MM.1S (cell line): Measurements from ENCODE around the gene LYPLA2.
A peak's percentile ranks its signal among the peaks of the same experiment; 100 is the strongest.

Source experiments
- DNase-seq: peaks from one replicate; pipeline ENCODE4 v3.0.0-alpha.2; 2015
- H2AFZ ChIP-seq: fragments of 300-600 bp; sonication (generic); 2 replicates; pipeline ENCODE4 v1.6.0; 2016; ENCODE audit warnings: antibody characterized with exemption, low read length
- H3F3A ChIP-seq: fragments of 300-600 bp; sonication (generic); 2 replicates; pipeline ENCODE4 v1.6.1; 2016; ENCODE audit warnings: mild to moderate bottlenecking, antibody characterized with exemption, low read length, moderate library complexity, mixed read lengths; ENCODE audit not compliant: insufficient read depth
- H3K27ac ChIP-seq: fragments of 300-600 bp; sonication (generic); 2 replicates; pipeline ENCODE4 v1.5.1; 2016; ENCODE audit warnings: mild to moderate bottlenecking, low read length
- H3K27me3 ChIP-seq: fragments of 300-600 bp; sonication (generic); replicated peaks from 2 replicates; pipeline ENCODE4 v1.6.0; 2016; ENCODE audit warnings: low read length; ENCODE audit not compliant: insufficient read depth
- H3K36me3 ChIP-seq: fragments of 300-600 bp; sonication (generic); replicated peaks from 2 replicates; pipeline ENCODE4 v1.6.1; 2016; ENCODE audit warnings: mild to moderate bottlenecking, low read length, mixed read lengths; ENCODE audit not compliant: insufficient read depth
- H3K4me1 ChIP-seq: fragments of 300-600 bp; sonication (generic); 2 replicates; pipeline ENCODE4 v1.6.1; 2016; ENCODE audit warnings: low read length, mixed read lengths
- H3K4me2 ChIP-seq: fragments of 300-600 bp; sonication (generic); 2 replicates; pipeline ENCODE4 v1.6.0; 2016; ENCODE audit warnings: low read depth, low read length
- H3K4me3 ChIP-seq: fragments of 300-600 bp; sonication (generic); 2 replicates; pipeline ENCODE4 v1.5.1; 2016; ENCODE audit warnings: low read length, mixed read lengths
- H3K79me2 ChIP-seq: fragments of 300-600 bp; sonication (generic); 2 replicates; pipeline ENCODE4 v1.6.1; 2016; ENCODE audit warnings: mixed run types, low read length, mixed read lengths
- H3K9ac ChIP-seq: fragments of 300-600 bp; sonication (generic); 2 replicates; pipeline ENCODE4 v1.6.1; 2016; ENCODE audit warnings: low read length, mixed read lengths
- H3K9me2 ChIP-seq: fragments of 300-600 bp; sonication (generic); replicated peaks from 2 replicates; pipeline ENCODE4 v1.6.1; 2016; ENCODE audit warnings: mild to moderate bottlenecking, low read length, mixed read lengths; ENCODE audit not compliant: insufficient read depth
- H3K9me3 ChIP-seq: fragments of 300-600 bp; sonication (generic); replicated peaks from 2 replicates; pipeline ENCODE4 v1.6.1; 2016; ENCODE audit warnings: mild to moderate bottlenecking, low read length, mixed read lengths; ENCODE audit not compliant: insufficient read depth
- H4K20me1 ChIP-seq: fragments of 300-600 bp; sonication (generic); 2 replicates; pipeline ENCODE4 v1.6.1; 2016; ENCODE audit warnings: mild to moderate bottlenecking, low read length, moderate library complexity, mixed read lengths; ENCODE audit not compliant: insufficient read depth
- EZH2 ChIP-seq: fragments of 300-600 bp; sonication (generic); optimal IDR thresholded peaks from 2 replicates; pipeline ENCODE3; 2017; ENCODE audit warnings: low read depth, mild to moderate bottlenecking, antibody characterized with exemption, low read length, mixed read lengths
- EZH2phosphoT487 ChIP-seq: fragments of 300-600 bp; sonication (generic); IDR thresholded peaks from 2 replicates; pipeline ENCODE4 v1.6.1; 2018; ENCODE audit warnings: antibody characterized with exemption, low read length
- TF ChIP-seq, protein P1 (sequence below): fragments of 300-600 bp; sonication (generic); IDR thresholded peaks from 2 replicates; pipeline ENCODE4 v1.5.1; 2016; ENCODE audit warnings: antibody characterized with exemption, low read length, mixed read lengths

Gene LYPLA2

DNA sequence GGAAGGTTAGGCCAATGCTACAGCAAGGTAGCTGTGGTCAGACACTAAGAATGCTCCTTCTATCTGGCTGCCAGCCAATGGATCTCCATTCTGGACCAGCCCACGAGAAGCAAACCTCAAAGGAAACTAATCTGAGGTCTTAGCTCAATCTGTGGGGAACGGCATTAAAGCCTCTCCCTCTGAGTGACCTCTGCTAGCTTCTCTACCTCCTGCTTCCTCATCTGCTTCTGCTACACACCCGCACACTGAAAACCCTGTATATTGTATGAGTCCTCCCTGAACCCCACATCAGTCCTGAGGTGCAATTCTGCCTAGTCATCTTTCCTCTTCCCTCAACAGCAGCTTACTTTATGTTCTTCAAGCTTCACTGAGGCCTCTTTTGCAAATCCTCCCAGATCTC, 16.5 kb downstream of the LYPLA2 start:
- Histone ChIP-seq H4K20me1 (no peaks in the 10 kb centered on the region), H3K4me2 (no peak overlapping the region), H3K79me2 (no peaks in the 10 kb centered on the region), H3K4me3 (no peak overlapping the region), H3K9ac (no peak overlapping the region), H3K4me1 (peaks cover 20% of the 10 kb centered on the region), H3K9me2 (no peaks in the 10 kb centered on the region), H2AFZ (no peak overlapping the region), H3K27me3 (no peaks in the 10 kb centered on the region), H3F3A (peaks cover 11% of the 10 kb centered on the region), H3K27ac (no peak overlapping the region), H3K9me3 (no peaks in the 10 kb centered on the region), H3K36me3 (no peaks in the 10 kb centered on the region)
- no peak for TF ChIP-seq EZH2phosphoT487
- no peak for TF ChIP-seq EZH2
- TF ChIP-seq, protein P1, sequence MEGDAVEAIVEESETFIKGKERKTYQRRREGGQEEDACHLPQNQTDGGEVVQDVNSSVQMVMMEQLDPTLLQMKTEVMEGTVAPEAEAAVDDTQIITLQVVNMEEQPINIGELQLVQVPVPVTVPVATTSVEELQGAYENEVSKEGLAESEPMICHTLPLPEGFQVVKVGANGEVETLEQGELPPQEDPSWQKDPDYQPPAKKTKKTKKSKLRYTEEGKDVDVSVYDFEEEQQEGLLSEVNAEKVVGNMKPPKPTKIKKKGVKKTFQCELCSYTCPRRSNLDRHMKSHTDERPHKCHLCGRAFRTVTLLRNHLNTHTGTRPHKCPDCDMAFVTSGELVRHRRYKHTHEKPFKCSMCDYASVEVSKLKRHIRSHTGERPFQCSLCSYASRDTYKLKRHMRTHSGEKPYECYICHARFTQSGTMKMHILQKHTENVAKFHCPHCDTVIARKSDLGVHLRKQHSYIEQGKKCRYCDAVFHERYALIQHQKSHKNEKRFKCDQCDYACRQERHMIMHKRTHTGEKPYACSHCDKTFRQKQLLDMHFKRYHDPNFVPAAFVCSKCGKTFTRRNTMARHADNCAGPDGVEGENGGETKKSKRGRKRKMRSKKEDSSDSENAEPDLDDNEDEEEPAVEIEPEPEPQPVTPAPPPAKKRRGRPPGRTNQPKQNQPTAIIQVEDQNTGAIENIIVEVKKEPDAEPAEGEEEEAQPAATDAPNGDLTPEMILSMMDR, result no peak
- DNase-seq, result no peak

GRCh38 chr1:23809751-23810171, 18.8 kb downstream of the LYPLA2 start:
- peak overlapping the region; percentile 65 for H2AFZ ChIP-seq

DNA sequence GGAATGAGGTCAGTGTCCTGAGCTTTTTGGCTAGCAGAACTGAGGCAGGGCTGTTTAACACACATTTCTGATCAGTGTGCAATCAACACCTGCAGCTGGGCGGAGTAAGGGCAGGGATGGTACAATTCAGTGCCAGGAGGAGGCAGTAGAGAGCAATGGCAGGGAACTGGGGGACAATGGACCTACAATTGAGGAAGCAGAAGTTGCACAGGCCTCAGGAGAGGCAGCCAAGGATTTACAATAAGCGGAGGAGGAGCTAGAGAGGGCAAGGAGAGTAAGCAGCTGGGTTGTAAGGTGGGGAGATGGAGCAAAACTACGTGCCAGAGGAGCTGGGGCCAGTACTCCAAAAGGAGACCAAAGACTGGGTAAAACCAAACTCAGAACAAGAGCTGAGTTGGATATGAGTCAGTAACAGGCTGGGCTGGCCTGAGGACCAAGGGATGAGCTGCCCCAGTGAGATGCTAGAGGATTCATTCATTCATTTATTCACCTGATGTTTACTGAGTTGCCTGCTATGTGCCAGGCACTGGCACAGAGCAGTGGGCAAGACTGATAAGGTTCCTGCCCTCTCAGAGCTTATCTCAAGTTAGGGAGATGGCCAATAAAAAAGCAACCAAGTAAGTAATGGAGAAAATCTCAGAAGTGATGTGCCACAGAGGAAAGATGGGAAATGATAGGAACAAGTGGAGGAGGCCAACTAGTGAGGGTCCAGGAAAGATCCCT, 20.0 kb downstream of the LYPLA2 start:
- Histone ChIP-seq H3K9me2 (no peaks in the 10 kb centered on the region), H3K9me3 (no peaks in the 10 kb centered on the region), H3K36me3 (no peaks in the 10 kb centered on the region), H3F3A (peaks cover 4% of the 10 kb centered on the region; the same call in 1 of the 2 replicates), H2AFZ (no peak overlapping the region), H3K27me3 (no peaks in the 10 kb centered on the region), H3K9ac (no peak overlapping the region), H3K79me2 (no peaks in the 10 kb centered on the region), H3K4me1 (peaks cover 14% of the 10 kb centered on the region), H3K4me2 (no peak overlapping the region), H4K20me1 (no peaks in the 10 kb centered on the region), H3K27ac (no peak overlapping the region), H3K4me3 (no peak overlapping the region)
- TF ChIP-seq EZH2, result no peak
- TF ChIP-seq, protein P1, result peak; percentile 85
- DNase-seq, result peak; percentile 70

More at GRCh38 chr1:23809751-23810171, 18.8 kb downstream of the LYPLA2 start:
- Histone ChIP-seq H4K20me1 (no peaks in the 10 kb centered on the region), H3K4me3 (no peak overlapping the region), H3F3A (peaks cover 4% of the 10 kb centered on the region; the same call in 1 of the 2 replicates), H3K79me2 (no peaks in the 10 kb centered on the region), H3K4me2 (no peak overlapping the region), H3K9me3 (no peaks in the 10 kb centered on the region), H3K4me1 (peaks cover 17% of the 10 kb centered on the region), H3K27me3 (no peaks in the 10 kb centered on the region), H3K36me3 (no peaks in the 10 kb centered on the region), H3K9ac (no peak overlapping the region), H3K27ac (peak overlapping the region; percentile 36; the same call in 1 of the 2 replicates), H3K9me2 (no peaks in the 10 kb centered on the region)
- TF ChIP-seq, protein P1, result peak; percentile 96
- no peak for TF ChIP-seq EZH2phosphoT487
- peak; percentile 83 for DNase-seq
